Stimulated activated naive CD8-positive, alpha-beta T cell treated with anti-CD3 and anti-CD28 coated beads, Interleukin-15, Interleukin-2, amounts not matched to agents 100 U/mL and 50 U/mL, for 24 hours (primary cell): ENCODE data around the gene LMBRD2.

Experiments
- ATAC-seq: fragments of 150-1000 bp; cut with Tn5 transposase; one replicate; pipeline ENCODE4 v1.10.0; 2021
- DNase-seq: peaks from one replicate; pipeline ENCODE4 v3.0.0; 2021

Gene LMBRD2

GRCh38 chr5:36105819-36106218, 45.9 kb downstream of the LMBRD2 start:
- no peak for ATAC-seq

GRCh38 chr5:36099748-36100147, 51.9 kb downstream of the LMBRD2 start:
- no peak for ATAC-seq
- DNase-seq = no peak

More at GRCh38 chr5:36105819-36106218, 45.9 kb downstream of the LMBRD2 start:
- DNase-seq = no peak

GRCh38 chr5:36096486-36096885, 55.2 kb downstream of the LMBRD2 start:
- DNase-seq (no peak), ATAC-seq (no peak)

GRCh38 chr5:36089989-36090388, 61.7 kb downstream of the LMBRD2 start:
- DNase-seq = no peak
- no peak for ATAC-seq

- peak; percentile 11 for DNase-seq
- peak; percentile 80 for ATAC-seq
Measured at GRCh38 chr5:36079200-36079781, 72.4 kb downstream of the LMBRD2 start.

DNA sequence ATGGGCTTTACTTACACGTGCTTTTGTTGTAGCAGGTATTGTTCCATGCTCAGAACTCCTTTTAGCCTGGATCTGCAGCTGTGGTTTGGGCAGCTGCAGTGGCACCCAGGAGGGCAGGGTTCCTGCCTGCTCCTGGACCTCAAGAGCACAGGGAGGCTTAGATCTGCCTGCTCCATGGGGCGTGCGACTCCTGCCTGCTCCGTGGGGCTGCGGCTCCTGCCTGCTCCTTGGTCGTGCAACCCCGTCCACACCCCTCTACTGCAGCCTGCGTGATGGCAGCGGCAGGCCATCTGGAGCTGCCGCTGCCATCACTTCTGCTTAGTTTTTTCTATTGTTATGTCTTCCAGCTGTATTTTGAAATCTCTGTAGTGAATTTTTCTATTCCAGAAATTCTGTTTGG, 73.3 kb downstream of the LMBRD2 start:
- ATAC-seq = no peak
- no peak for DNase-seq

GRCh38 chr5:36073595-36074216, 78.0 kb downstream of the LMBRD2 start:
- DNase-seq (no peak), ATAC-seq (peak; percentile 76)

DNA sequence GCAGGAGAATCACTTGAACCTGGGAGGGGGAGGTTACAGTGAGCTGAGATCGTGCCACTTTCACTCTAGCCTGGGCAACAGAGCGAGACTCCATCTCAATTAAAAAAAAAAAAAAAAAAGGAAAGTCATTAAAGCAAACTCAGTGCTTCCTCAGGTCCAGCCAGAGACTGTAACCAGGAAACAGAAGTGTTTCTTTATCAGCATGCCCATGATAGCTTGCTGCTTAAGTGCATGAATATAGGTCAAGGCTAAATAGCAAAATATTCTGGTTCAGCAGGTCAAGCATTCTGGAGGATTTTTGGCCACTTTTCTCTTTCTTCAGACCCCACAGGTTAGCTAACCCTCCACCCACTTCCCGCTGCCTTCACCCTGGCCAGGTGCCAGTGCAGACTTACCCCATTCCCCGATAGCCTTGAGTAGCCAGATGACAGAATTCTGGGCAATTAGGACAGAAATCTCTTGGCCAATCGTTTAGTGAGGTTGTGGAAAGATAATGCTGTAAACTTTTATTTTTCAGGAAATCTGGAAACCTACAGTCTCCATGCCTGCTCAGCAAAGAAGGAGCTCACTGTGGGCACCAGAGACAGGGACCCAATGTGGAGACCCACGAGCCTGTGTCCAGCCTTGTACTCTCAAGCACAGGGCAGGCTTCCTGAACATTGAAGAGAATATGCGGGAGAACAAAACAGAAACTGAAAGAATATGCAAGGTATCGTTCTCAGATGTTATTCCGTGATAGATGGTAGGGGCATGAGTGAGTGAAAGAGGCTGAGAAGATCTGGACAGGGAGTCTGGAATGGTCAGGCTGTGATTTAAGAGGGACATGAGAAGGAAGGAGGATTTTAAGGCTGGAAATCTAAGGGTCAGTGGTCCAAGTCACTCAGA, 80.8 kb downstream of the LMBRD2 start:
- DNase-seq (no peak), ATAC-seq (no peak)

- no peak for ATAC-seq
- DNase-seq = no peak
Measured at GRCh38 chr5:36068751-36069281, 82.9 kb downstream of the LMBRD2 start.

GRCh38 chr5:36066540-36067210, 85.0 kb downstream of the LMBRD2 start, which contains the start of gene UGT3A2:
Gene UGT3A2 (minus strand): TSS chr5:36066882. CDS start chr5:36066789, 93 bp downstream.
- peak; percentile 19 for ATAC-seq
- no peak for DNase-seq

DNA sequence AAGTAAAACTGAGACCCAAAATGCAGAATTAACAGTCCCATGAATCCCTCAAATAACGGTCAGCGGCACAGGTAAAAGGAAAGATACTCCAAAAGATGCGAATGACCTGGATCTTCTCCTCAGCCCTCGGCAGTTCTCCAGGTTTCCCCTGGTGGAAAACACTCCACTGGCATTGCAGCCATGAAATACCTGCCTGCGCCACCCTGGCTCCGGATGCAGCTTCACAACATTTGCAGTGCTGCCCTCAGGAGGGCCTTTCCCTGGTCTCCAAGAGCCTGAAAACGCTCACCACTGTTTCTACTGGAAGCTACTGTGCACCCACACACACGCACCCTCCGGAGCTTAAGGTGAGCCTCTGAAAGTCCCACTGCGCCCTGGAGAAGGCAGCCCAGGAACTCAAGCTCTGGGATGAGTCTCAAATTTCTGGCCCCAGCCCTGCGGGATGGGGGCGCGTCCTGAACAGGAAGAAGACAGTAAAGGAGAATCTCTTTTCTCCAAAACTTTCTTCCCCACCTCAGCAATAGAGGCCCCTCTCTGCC, 85.6 kb downstream of the LMBRD2 start:
- DNase-seq (no peak), ATAC-seq (no peak)

DNA sequence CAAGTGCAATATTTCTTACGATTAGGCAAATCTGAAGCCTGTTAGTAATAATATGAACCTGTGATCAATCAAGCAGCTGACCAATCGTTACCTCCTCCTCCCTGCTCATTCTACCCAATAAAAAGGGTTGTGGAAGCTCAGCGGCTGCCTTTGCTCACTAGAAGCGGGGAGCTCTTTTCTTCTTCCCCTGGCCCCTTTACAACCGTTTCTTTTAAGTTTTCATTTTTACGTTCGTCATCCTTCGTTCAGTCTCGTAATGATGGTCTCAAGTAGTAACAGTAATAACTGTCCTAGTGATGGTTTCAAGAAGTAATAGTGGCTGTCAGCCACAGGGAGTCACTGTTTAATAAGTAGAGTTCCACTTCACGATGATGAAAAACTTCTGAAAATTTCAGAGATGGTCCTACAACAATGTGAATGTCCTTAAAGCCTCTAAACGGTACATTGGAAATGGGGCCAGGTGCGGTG, 91.2 kb downstream of the LMBRD2 start:
- DNase-seq (no peak), ATAC-seq (no peak)

GRCh38 chr5:36059571-36060419, 91.9 kb downstream of the LMBRD2 start:
- DNase-seq (no peak), ATAC-seq (no peak)

- no peak for DNase-seq
- no peak for ATAC-seq
Measured at GRCh38 chr5:36058776-36059175, 92.9 kb downstream of the LMBRD2 start.

DNA sequence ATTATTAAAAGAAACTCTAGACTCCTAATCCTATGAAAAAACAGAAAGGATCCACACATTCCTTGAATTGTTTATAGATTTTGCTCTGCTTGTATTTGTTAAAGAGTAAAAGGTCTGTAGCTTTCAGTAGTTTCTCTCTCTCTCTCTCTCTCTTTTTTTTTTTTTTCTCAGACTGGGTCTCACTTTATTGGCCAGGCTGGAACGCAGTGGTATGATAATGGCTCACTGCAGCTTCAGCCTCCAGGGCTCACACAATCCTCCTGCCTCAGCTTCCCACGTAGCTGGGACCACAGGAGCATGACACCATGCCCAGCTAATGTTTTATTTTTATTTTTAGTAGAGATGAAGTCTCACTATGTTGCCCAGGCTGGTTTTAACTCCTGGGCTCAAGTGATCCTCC, 94.3 kb downstream of the LMBRD2 start:
- ATAC-seq (no peak), DNase-seq (no peak)

GRCh38 chr5:36056422-36056821, 95.3 kb downstream of the LMBRD2 start:
- no peak for DNase-seq
- no peak for ATAC-seq

DNA sequence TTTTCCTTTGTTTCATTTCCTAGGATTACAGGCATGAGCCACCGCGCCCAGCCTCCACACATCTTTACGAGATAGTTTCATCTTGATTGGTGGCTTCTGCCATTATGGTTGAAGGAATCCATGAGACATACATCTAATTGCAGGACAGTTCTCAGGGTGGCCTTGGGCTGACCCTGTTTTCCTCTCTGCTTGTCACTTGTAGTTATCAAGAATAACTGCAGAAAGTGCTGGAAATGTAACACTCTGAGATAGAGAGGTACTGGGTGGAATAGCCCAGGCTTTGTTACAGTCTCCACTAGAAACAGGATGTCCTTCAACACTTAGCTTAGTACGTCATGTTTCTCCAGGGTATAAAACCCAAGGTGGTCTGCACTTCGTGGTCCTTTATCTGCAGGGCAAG, 95.7 kb downstream of the LMBRD2 start:
- ATAC-seq = no peak

DNA sequence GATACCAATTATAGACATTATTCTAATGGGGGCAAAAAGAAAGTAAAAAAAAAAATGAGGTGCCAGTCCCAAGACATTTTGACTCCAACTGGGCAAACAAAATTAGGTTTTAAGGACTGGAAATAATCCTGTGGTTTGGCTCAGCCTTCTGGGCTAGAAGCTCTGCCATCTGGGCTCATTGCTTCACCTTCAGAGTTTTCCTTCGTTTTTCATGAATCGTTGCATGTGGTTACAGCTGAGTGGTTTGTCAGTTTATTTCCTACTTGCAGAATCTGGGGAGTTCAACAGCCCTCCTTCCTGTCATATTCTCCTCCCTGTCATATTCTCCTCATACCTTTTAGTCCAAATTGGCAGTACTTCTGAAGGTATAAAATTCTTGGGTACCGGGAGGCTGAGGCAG, 97.0 kb downstream of the LMBRD2 start:
- no peak for ATAC-seq
- no peak for DNase-seq

More for the DNA sequence above, 95.7 kb downstream of the LMBRD2 start:
- no peak for DNase-seq

GRCh38 chr5:36052538-36052937, 99.1 kb downstream of the LMBRD2 start:
- ATAC-seq (no peak), DNase-seq (no peak)

- ATAC-seq (no peak), DNase-seq (no peak)
Measured at GRCh38 chr5:36049949-36050348, 101.7 kb downstream of the LMBRD2 start.
